Liver (tissue), 3 donors: Measurements from ENCODE around the gene PLA2R1.

Experiments
- ATF3 ChIP-seq: IDR thresholded peaks from 2 replicates; pipeline ENCODE4 v1.6.1; 2016; ENCODE audit warnings: antibody characterized with exemption
- JUND ChIP-seq, 2 donors: IDR thresholded peaks; 2 replicates each; pipeline ENCODE4 v1.6.1; 2016; ENCODE audit warnings: antibody characterized with exemption in 2 of 2
- RAD21 ChIP-seq, 2 donors: IDR thresholded peaks; 2 replicates each; pipeline ENCODE4 v1.6.1; 2016; ENCODE audit warnings: antibody characterized with exemption in 2 of 2, mild to moderate bottlenecking in 2 of 2
- REST ChIP-seq: IDR thresholded peaks from 2 replicates; pipeline ENCODE4 v1.6.1; 2016; ENCODE audit warnings: antibody characterized with exemption, mild to moderate bottlenecking
- TAF1 ChIP-seq: conservative IDR thresholded peaks from 2 replicates; pipeline ENCODE4 v1.6.1; 2016; ENCODE audit warnings: antibody characterized with exemption, mild to moderate bottlenecking
- TF ChIP-seq, protein P1 (sequence below): fragments of 150-350 bp; IDR thresholded peaks from 2 replicates; pipeline ENCODE4 v1.5.1; 2017; ENCODE audit warnings: improper control_type of control experiment, low read depth, low read length; ENCODE audit not compliant: missing input control
- TF ChIP-seq, protein P2 (sequence below): IDR thresholded peaks from 2 replicates; pipeline ENCODE4 v1.6.1; 2016; ENCODE audit warnings: antibody characterized with exemption
- donor health status: healthy.
- donor health status: healthy.

DNA sequence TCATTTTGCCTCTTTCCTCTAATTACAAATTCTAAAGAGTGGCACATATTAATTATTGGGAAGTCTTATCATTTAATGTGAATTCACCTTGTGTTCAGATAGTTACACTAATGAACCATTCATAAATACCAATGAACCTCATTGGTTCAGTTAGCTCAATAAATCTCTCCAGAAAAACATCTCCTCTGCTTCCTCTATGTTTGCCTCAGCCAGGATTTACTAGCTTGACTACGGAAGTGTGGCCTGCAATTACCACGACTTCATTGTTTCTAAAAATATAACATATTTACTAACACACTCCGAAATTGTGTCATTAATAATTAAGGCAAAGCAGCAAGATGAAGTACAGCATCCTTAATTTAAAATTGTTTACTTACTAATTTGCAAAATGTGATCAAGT is 103.3 kb downstream of the PLA2R1 start:
- TF ChIP-seq JUND (IDR thresholded peaks at IDR 0.05) (no peak), RAD21 (IDR thresholded peaks at IDR 0.05) (no peak), TAF1 (no peak), ATF3 (no peak), REST (no peak)
- TF ChIP-seq, protein P1, sequence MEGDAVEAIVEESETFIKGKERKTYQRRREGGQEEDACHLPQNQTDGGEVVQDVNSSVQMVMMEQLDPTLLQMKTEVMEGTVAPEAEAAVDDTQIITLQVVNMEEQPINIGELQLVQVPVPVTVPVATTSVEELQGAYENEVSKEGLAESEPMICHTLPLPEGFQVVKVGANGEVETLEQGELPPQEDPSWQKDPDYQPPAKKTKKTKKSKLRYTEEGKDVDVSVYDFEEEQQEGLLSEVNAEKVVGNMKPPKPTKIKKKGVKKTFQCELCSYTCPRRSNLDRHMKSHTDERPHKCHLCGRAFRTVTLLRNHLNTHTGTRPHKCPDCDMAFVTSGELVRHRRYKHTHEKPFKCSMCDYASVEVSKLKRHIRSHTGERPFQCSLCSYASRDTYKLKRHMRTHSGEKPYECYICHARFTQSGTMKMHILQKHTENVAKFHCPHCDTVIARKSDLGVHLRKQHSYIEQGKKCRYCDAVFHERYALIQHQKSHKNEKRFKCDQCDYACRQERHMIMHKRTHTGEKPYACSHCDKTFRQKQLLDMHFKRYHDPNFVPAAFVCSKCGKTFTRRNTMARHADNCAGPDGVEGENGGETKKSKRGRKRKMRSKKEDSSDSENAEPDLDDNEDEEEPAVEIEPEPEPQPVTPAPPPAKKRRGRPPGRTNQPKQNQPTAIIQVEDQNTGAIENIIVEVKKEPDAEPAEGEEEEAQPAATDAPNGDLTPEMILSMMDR: no peak
- TF ChIP-seq, protein P2, sequence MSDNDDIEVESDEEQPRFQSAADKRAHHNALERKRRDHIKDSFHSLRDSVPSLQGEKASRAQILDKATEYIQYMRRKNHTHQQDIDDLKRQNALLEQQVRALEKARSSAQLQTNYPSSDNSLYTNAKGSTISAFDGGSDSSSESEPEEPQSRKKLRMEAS: no peak
